Breast epithelium (tissue), 4 donors: ENCODE data around the gene BBX. TPM values are rescaled to one million over a fixed set of nuclear protein-coding genes. Genes with fewer than 3 reads are reported as not detected.

ENCODE experiments used
- DNase-seq, 2 donors: peaks; one replicate each; pipeline ENCODE4 v3.0.0-alpha.2; 2019; ENCODE audit warnings: low spot score in 2 of 2
- H3K27ac ChIP-seq, 2 donors: fragments of 200-600 bp; sonication (generic) in 1 of 2; one replicate each; pipeline ENCODE4 v1.5.1; 2016 to 2019; ENCODE audit warnings: mild to moderate bottlenecking in 1 of 2
- H3K27me3 ChIP-seq, 2 donors: fragments of 200-600 bp; sonication (generic) in 1 of 2; one replicate each; pipeline versions ENCODE4 v1.5.1 to v1.6.0; 2017 to 2019; ENCODE audit warnings: control low read depth in 1 of 2, mild to moderate bottlenecking in 1 of 2
- H3K36me3 ChIP-seq: fragments of 200-600 bp; one replicate; pipeline ENCODE4 v1.5.1; 2019
- H3K4me1 ChIP-seq, 2 donors: fragments of 200-600 bp; sonication (generic); one replicate each; pipeline ENCODE4 v1.5.1; 2016 to 2019; ENCODE audit warnings: control low read depth in 1 of 2
- H3K4me3 ChIP-seq, 3 donors: fragments of 200-600 bp; sonication (generic); 1 replicate in 2 of 3; 2 replicates in 1 of 3; pipeline ENCODE4 v1.5.1; 2016 to 2019; ENCODE audit warnings: mild to moderate bottlenecking in 3 of 3, moderate library complexity in 2 of 3
- H3K9me3 ChIP-seq, 2 donors: fragments of 200-600 bp; sonication (generic) in 1 of 2; one replicate each; pipeline ENCODE4 v1.5.1; 2016 to 2019; ENCODE audit warnings: control low read depth in 1 of 2
- CTCF ChIP-seq, 3 donors: fragments of 450-650 bp; IDR thresholded peaks; one replicate each; pipeline ENCODE4 v1.5.1; 2016 to 2017; ENCODE audit warnings: antibody characterized with exemption in 3 of 3, mild to moderate bottlenecking in 3 of 3, moderate library complexity in 3 of 3
- POLR2A ChIP-seq: fragments of 450-650 bp; IDR thresholded peaks from one replicate; pipeline ENCODE4 v1.6.1; 2016; ENCODE audit warnings: antibody characterized with exemption, mild to moderate bottlenecking, moderate library complexity
- POLR2AphosphoS5 ChIP-seq, 3 donors: sonication (generic); formaldehyde crosslinking; IDR thresholded peaks; one replicate each; pipeline ENCODE4 v1.6.1; 2017; ENCODE audit warnings: antibody characterized with exemption in 3 of 3
- intact Hi-C: fragments of 100-400 bp; cut with DNase I; formaldehyde crosslinking; loops from one replicate; pipeline ENCODE4 v1.15.1; 2023; ENCODE audit warnings: low total_unique reads
- total RNA-seq, 3 donors: library from RNA; depleted of rRNA; stranded (reverse); fragments of >200 nt; gene quantifications; one replicate each; pipeline ENCODE4 v1.1.0, GENCODE V29; 2016

Gene BBX
- total RNA-seq, 3 donors from 2014 or later, result 59.0 to 95.9 (median 70.8) TPM

GRCh38 chr3:107588217-107588616, 65.5 kb downstream of the BBX start:
- Histone ChIP-seq H3K9me3 (no peaks in the 10 kb centered on the region), H3K4me1 (no peaks in the 10 kb centered on the region), H3K36me3 (no peaks in the 10 kb centered on the region), H3K4me3 (no peak overlapping the region), H3K27me3 (no peaks in the 10 kb centered on the region), H3K27ac (no peak overlapping the region)
- intact Hi-C loops, result no loop called here
- TF ChIP-seq POLR2AphosphoS5 (IDR thresholded peaks at IDR 0.05), result no peak
- no peak for TF ChIP-seq POLR2A
- TF ChIP-seq CTCF (IDR thresholded peaks at IDR 0.05), result no peak
- no peak for DNase-seq

- Histone ChIP-seq H3K9me3 (no peaks in the 10 kb centered on the region), H3K4me3 (no peak overlapping the region), H3K27ac (no peak overlapping the region), H3K27me3 (no peaks in the 10 kb centered on the region), H3K4me1 (no peaks in the 10 kb centered on the region), H3K36me3 (no peaks in the 10 kb centered on the region)
- intact Hi-C loops, result no loop called here
- no peak for TF ChIP-seq POLR2A
- no peak for TF ChIP-seq CTCF (IDR thresholded peaks at IDR 0.05)
- TF ChIP-seq POLR2AphosphoS5 (IDR thresholded peaks at IDR 0.05), result no peak
- no peak for DNase-seq
Measured at GRCh38 chr3:107589454-107589853, 66.7 kb downstream of the BBX start.

- Histone ChIP-seq H3K4me1 (no peaks in the 10 kb centered on the region), H3K27me3 (no peaks in the 10 kb centered on the region), H3K4me3 (no peak overlapping the region), H3K27ac (no peak overlapping the region), H3K9me3 (no peaks in the 10 kb centered on the region), H3K36me3 (no peaks in the 10 kb centered on the region)
- intact Hi-C loops, result no loop called here
- DNase-seq, result no peak
- TF ChIP-seq POLR2A (no peak), POLR2AphosphoS5 (IDR thresholded peaks at IDR 0.05) (no peak), CTCF (IDR thresholded peaks at IDR 0.05) (no peak)
Measured at GRCh38 chr3:107590786-107591185, 68.0 kb downstream of the BBX start.

GRCh38 chr3:107592073-107592472, 69.3 kb downstream of the BBX start:
- no peaks in the 10 kb centered on the region for H3K4me1 ChIP-seq
- TF ChIP-seq CTCF (IDR thresholded peaks at IDR 0.05) (no peak), POLR2A (no peak), POLR2AphosphoS5 (IDR thresholded peaks at IDR 0.05) (no peak)
- DNase-seq, result no peak
- no peaks in the 10 kb centered on the region for H3K27me3 ChIP-seq
- H3K9me3 ChIP-seq, result no peaks in the 10 kb centered on the region
- intact Hi-C loops, result no loop called here
- no peak overlapping the region for H3K4me3 ChIP-seq
- no peak overlapping the region for H3K27ac ChIP-seq
- H3K36me3 ChIP-seq, result no peaks in the 10 kb centered on the region

GRCh38 chr3:107594870-107595269, 72.1 kb downstream of the BBX start:
- TF ChIP-seq POLR2A (no peak), POLR2AphosphoS5 (IDR thresholded peaks at IDR 0.05) (no peak), CTCF (IDR thresholded peaks at IDR 0.05) (no peak)
- Histone ChIP-seq H3K9me3 (no peaks in the 10 kb centered on the region), H3K4me3 (no peak overlapping the region), H3K4me1 (no peaks in the 10 kb centered on the region), H3K36me3 (no peaks in the 10 kb centered on the region), H3K27ac (no peak overlapping the region), H3K27me3 (no peaks in the 10 kb centered on the region)
- intact Hi-C loops, result no loop called here
- no peak for DNase-seq
